Stomach (tissue), 4 donors: ENCODE results near the gene PDE6A.

Experiments used
- EP300 ChIP-seq: sonication (generic); formaldehyde crosslinking; IDR thresholded peaks from one replicate; pipeline ENCODE4 v1.6.1; 2017; ENCODE audit warnings: antibody characterized with exemption
- POLR2A ChIP-seq, 4 donors: fragments of 450-650 bp; IDR thresholded peaks; one replicate each; pipeline ENCODE4 v1.6.1; 2016; ENCODE audit warnings: antibody characterized with exemption in 4 of 4, control low read depth in 2 of 4, mild to moderate bottlenecking in 1 of 4, moderate library complexity in 1 of 4
- POLR2AphosphoS5 ChIP-seq, 3 donors: sonication (generic); formaldehyde crosslinking; IDR thresholded peaks; one replicate each; pipeline ENCODE4 v1.6.1; 2016; ENCODE audit warnings: antibody characterized with exemption in 3 of 3
- TF ChIP-seq, protein P1 (sequence below), 7 experiments: fragments of 450-650 bp in 4 of 7; fragments of 200-600 bp in 3 of 7; sonication (generic) in 3 of 7; IDR thresholded peaks; one replicate each; pipeline ENCODE4 v1.5.1; 2016 to 2019; ENCODE audit warnings: antibody characterized with exemption in 7 of 7, control low read depth in 2 of 7, mild to moderate bottlenecking in 1 of 7

- TF ChIP-seq, protein P1, sequence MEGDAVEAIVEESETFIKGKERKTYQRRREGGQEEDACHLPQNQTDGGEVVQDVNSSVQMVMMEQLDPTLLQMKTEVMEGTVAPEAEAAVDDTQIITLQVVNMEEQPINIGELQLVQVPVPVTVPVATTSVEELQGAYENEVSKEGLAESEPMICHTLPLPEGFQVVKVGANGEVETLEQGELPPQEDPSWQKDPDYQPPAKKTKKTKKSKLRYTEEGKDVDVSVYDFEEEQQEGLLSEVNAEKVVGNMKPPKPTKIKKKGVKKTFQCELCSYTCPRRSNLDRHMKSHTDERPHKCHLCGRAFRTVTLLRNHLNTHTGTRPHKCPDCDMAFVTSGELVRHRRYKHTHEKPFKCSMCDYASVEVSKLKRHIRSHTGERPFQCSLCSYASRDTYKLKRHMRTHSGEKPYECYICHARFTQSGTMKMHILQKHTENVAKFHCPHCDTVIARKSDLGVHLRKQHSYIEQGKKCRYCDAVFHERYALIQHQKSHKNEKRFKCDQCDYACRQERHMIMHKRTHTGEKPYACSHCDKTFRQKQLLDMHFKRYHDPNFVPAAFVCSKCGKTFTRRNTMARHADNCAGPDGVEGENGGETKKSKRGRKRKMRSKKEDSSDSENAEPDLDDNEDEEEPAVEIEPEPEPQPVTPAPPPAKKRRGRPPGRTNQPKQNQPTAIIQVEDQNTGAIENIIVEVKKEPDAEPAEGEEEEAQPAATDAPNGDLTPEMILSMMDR (IDR thresholded peaks at IDR 0.05) = no peak
- TF ChIP-seq EP300 (peak; percentile 13), POLR2AphosphoS5 (IDR thresholded peaks at IDR 0.05) (peak in 2 of 3 donors; percentile 35 to 84), POLR2A (IDR thresholded peaks at IDR 0.05) (no peak)
Observed at GRCh38 chr5:149824846-149825245, 119.7 kb downstream of the PDE6A start.
